ENCODE measurements around the gene TPGS2.

DNA sequence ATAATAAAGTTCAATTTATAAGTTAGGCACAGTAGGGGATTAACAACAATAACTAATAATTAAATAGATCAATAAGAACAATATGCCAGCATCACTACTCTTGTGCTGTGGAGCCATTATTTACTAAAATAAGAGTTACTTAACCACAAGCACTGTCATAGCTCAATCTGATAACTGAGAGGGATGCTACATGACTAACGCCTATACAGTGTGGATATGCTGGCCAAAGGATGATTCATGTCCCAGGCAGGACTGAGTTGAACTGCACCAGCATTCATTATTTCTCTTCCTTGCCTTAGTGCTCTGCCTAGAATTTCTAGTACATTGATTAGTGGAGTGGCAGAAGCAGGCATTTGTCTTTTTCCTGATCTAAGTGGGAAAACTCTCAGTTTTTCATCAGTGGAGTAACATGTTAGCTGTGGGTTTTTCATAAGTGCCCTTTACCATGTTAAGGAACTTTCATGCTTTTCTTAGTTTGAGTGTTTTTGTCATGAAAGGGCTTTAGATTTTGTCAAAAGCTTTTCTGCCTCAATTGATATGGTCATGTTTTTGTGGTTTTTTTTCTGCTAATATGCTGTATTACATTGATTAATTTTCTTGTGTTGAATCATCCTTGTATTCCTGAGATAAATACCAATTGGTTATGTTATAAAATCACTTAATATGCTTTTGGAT, 21.9 kb upstream of the TPGS2 start:
- TF ChIP-seq CTCF (IDR thresholded peaks at IDR 0.05) (no peak), POLR2A (IDR thresholded peaks at IDR 0.05) (no peak)
